Stomach (tissue), 4 donors: ENCODE measurements around the gene YARS1.

Experiments
- CTCF ChIP-seq, 7 experiments: fragments of 450-650 bp in 4 of 7; fragments of 200-600 bp in 3 of 7; sonication (generic) in 3 of 7; IDR thresholded peaks; one replicate each; pipeline ENCODE4 v1.5.1; 2016 to 2019; ENCODE audit warnings: antibody characterized with exemption in 7 of 7, control low read depth in 2 of 7, mild to moderate bottlenecking in 1 of 7
- POLR2A ChIP-seq, 4 donors: fragments of 450-650 bp; IDR thresholded peaks; one replicate each; pipeline ENCODE4 v1.6.1; 2016; ENCODE audit warnings: antibody characterized with exemption in 4 of 4, control low read depth in 2 of 4, mild to moderate bottlenecking in 1 of 4, moderate library complexity in 1 of 4

GRCh38 chr1:32811265-32811664 is 5.9 kb downstream of the YARS1 start:
- TF ChIP-seq POLR2A (IDR thresholded peaks at IDR 0.05) (no peak), CTCF (IDR thresholded peaks at IDR 0.05) (no peak)
